Testis (tissue), 3 donors: ENCODE measurements around the gene CRY1. TPM values are rescaled to one million over a fixed set of nuclear protein-coding genes. Genes with fewer than 3 reads are reported as not detected.

Source experiments
- DNase-seq: peaks from one replicate; pipeline ENCODE4 v3.0.0-alpha.2; 2019
- H3K27ac ChIP-seq, 2 donors: fragments of 200-600 bp; sonication (generic); one replicate each; pipeline ENCODE4 v1.5.1; 2019
- H3K27me3 ChIP-seq: fragments of 200-600 bp; sonication (generic); one replicate; pipeline ENCODE4 v1.5.1; 2019
- H3K36me3 ChIP-seq: fragments of 200-600 bp; sonication (generic); one replicate; pipeline ENCODE4 v1.5.1; 2017; ENCODE audit warnings: low read depth; ENCODE audit errors: missing control alignments
- H3K4me1 ChIP-seq: fragments of 200-600 bp; sonication (generic); one replicate; pipeline ENCODE4 v1.5.1; 2019
- H3K4me3 ChIP-seq, 2 donors: fragments of 200-600 bp; sonication (generic); one replicate each; pipeline ENCODE4 v1.5.1; 2017 to 2019
- H3K9me3 ChIP-seq: fragments of 200-600 bp; sonication (generic); one replicate; pipeline ENCODE4 v1.5.1; 2017
- POLR2A ChIP-seq: fragments of 450-650 bp; IDR thresholded peaks from one replicate; pipeline ENCODE4 v1.6.1; 2017; ENCODE audit warnings: antibody characterized with exemption, mild to moderate bottlenecking, moderate library complexity
- WGBS, 2 donors: methylation state at CpG; one replicate each; pipeline ENCODE4 v1.1.5; 2018; 5-methylcytosine and 5-hydroxymethylcytosine counted together
- intact Hi-C: fragments of 100-400 bp; cut with DNase I; formaldehyde crosslinking; loops from one replicate; pipeline ENCODE4 v1.15.1; 2023; ENCODE audit warnings: low total_unique reads
- polyA plus RNA-seq: library from polyadenylated mRNA; stranded (reverse); fragments of 350-450 nt; fragmentation: Illumina TruSeq; extraction: RNeasy Lipid Tissue Mini Kit (QIAGEN cat#74804); gene quantifications from one replicate; pipeline ENCODE4 v1.2.3, GENCODE V29; 2014; ENCODE audit warnings: low read depth, low replicate concordance; ENCODE audit not compliant: insufficient read depth
- total RNA-seq, 2 donors: library from RNA; depleted of rRNA; stranded (reverse); fragments of >200 nt; gene quantifications; one replicate each; pipeline ENCODE4 v1.2.3, GENCODE V29; 2016
- TF ChIP-seq, protein P1 (sequence below), 3 experiments: fragments of 450-650 bp in 2 of 3; fragments of 200-600 bp in 1 of 3; sonication (generic) in 1 of 3; IDR thresholded peaks; one replicate each; pipeline ENCODE4 v1.5.1; 2016 to 2019; ENCODE audit warnings: antibody characterized with exemption in 3 of 3, mild to moderate bottlenecking in 2 of 3, moderate library complexity in 1 of 3

CRY1 gene
- total and polyA plus RNA-seq, 3 donors from 2014 or later: 63.0 to 92.0 (median 71.6) TPM

DNA sequence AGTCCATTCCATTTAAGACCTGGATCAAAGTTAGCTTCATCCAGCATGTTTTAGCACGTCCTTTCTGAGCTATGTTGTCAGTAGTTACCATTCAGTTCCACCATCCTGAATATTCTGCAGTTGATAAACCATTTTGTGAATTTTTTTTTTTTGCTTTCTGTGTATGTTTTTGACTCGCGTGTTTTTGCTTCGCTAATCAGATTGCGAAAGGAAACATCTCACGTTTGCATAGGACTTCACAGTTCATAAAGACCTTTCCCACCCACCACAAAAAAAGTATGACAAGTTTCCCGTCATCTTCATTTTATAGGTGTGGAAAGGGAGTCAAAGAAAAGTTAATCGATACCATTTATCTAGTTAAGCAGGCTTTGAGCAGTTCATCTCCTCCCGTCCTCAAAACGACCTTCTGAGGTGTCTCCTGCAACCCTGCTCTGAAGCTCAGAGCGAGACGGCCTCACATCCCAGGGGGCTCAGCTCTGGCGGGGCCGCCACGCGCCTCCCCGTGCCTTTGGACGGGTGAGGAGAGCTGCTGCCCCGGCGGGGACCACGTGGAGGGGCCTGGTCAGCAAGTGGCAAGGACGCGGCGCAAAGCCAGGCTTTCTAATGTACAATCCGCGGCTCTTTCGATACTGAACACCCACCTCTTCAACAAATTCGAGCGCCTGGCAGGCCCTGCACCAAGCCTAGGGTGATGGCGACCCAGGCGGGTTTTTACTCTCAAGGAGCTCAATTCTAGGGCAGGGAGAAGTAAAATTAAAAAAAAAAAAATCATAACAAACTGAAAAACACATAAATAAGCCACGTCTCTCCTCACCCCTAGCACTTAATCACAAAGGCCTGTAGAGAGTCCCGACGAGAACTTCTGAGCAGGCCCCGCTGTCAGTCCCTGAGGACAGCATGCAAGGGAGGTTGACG is 138.6 kb downstream of the CRY1 start:
- Histone ChIP-seq H3K27me3 (no peaks in the 10 kb centered on the region), H3K36me3 (no peaks in the 10 kb centered on the region), H3K4me3 (peak overlapping the region; percentile 97), H3K27ac (peak overlapping the region; percentile 98 to 99), H3K9me3 (no peaks in the 10 kb centered on the region), H3K4me1 (peaks cover 4% of the 10 kb centered on the region)
- TF ChIP-seq, protein P1, sequence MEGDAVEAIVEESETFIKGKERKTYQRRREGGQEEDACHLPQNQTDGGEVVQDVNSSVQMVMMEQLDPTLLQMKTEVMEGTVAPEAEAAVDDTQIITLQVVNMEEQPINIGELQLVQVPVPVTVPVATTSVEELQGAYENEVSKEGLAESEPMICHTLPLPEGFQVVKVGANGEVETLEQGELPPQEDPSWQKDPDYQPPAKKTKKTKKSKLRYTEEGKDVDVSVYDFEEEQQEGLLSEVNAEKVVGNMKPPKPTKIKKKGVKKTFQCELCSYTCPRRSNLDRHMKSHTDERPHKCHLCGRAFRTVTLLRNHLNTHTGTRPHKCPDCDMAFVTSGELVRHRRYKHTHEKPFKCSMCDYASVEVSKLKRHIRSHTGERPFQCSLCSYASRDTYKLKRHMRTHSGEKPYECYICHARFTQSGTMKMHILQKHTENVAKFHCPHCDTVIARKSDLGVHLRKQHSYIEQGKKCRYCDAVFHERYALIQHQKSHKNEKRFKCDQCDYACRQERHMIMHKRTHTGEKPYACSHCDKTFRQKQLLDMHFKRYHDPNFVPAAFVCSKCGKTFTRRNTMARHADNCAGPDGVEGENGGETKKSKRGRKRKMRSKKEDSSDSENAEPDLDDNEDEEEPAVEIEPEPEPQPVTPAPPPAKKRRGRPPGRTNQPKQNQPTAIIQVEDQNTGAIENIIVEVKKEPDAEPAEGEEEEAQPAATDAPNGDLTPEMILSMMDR (IDR thresholded peaks at IDR 0.05): no peak
- no peak for TF ChIP-seq POLR2A
- intact Hi-C loops: no loop called here
- peak; percentile 71 for DNase-seq
- WGBS, 2 donors: 35 to 37% methylated on average over 32 to 36 of the region's 36 CpGs

GRCh38 chr12:106953352-106954250 is 139.7 kb downstream of the CRY1 start:
- DNase-seq: no peak
- WGBS, 2 donors: 59 to 74% methylated on average over 12 of the region's 12 CpGs
- TF ChIP-seq, protein P1 (IDR thresholded peaks at IDR 0.05): no peak
- TF ChIP-seq POLR2A: no peak
- no peak overlapping the region for H3K4me3 ChIP-seq
- H3K27me3 ChIP-seq: no peaks in the 10 kb centered on the region
- no peaks in the 10 kb centered on the region for H3K36me3 ChIP-seq
- intact Hi-C loops: no loop called here
- H3K4me1 ChIP-seq: peaks cover 4% of the 10 kb centered on the region
- H3K27ac ChIP-seq: no peak overlapping the region
- H3K9me3 ChIP-seq: no peaks in the 10 kb centered on the region

GRCh38 chr12:106950591-106950990 is 142.8 kb downstream of the CRY1 start:
- peaks cover 4% of the 10 kb centered on the region for H3K4me1 ChIP-seq
- no peak overlapping the region for H3K27ac ChIP-seq
- TF ChIP-seq POLR2A: no peak
- no peaks in the 10 kb centered on the region for H3K27me3 ChIP-seq
- H3K4me3 ChIP-seq: no peak overlapping the region
- H3K36me3 ChIP-seq: no peaks in the 10 kb centered on the region
- 89 to 95% methylated on average over 5 of the region's 5 CpGs for WGBS, 2 donors
- no peaks in the 10 kb centered on the region for H3K9me3 ChIP-seq
- intact Hi-C loops: no loop called here
- no peak for DNase-seq

GRCh38 chr12:106947461-106947860 is 145.9 kb downstream of the CRY1 start:
- Histone ChIP-seq H3K36me3 (no peaks in the 10 kb centered on the region), H3K4me1 (no peaks in the 10 kb centered on the region), H3K4me3 (no peak overlapping the region), H3K27ac (no peak overlapping the region), H3K27me3 (no peaks in the 10 kb centered on the region), H3K9me3 (no peaks in the 10 kb centered on the region)
- no peak for DNase-seq
- TF ChIP-seq POLR2A: no peak
- TF ChIP-seq, protein P1 (IDR thresholded peaks at IDR 0.05): no peak
- intact Hi-C loops: no loop called here

DNA sequence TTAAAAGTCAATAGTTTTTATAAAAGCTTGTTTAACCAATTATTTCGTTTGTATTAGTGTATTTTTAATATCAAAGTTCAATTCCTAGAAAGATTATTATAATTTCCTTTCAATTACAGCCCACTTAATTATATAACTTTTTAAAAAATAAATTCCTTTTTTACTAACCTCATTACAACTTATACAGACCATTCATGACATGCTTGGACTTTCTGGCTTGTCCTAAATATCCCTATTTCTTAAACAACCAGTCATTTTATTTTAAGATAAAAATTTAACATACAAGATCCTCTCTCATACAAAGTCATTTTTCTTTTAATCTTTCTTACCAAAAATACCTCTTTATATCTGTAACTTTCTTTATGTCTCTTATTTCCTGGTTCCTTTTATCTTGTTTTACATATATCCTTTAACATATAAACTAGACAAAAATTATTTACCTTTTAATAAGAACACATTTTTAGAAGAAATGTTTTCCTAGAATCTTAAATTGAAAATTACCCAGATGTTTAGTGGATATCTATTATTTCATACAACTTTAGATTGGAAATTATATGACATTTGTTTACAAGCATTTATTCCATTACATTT is 148.0 kb downstream of the CRY1 start:
- TF ChIP-seq POLR2A: no peak
- TF ChIP-seq, protein P1 (IDR thresholded peaks at IDR 0.05): no peak
- WGBS, 2 donors: 25 to 30% methylated on average over 1 of the region's 1 CpG
- H3K9me3 ChIP-seq: no peaks in the 10 kb centered on the region

More for the DNA sequence above, 148.0 kb downstream of the CRY1 start:
- intact Hi-C loops: no loop called here
- H3K4me1 ChIP-seq: no peaks in the 10 kb centered on the region
- no peaks in the 10 kb centered on the region for H3K27me3 ChIP-seq
- H3K4me3 ChIP-seq: no peak overlapping the region
- no peaks in the 10 kb centered on the region for H3K36me3 ChIP-seq
- H3K27ac ChIP-seq: no peak overlapping the region
- DNase-seq: no peak
